Measurements from ENCODE around the gene PDE10A. TPM values are rescaled to one million over a fixed set of nuclear protein-coding genes. Genes with fewer than 3 reads are reported as not detected.
"Not testable (repeated sequence)": the region's sequence is repeated elsewhere in the genome, so short reads cannot be mapped to it uniquely, and the experiment has no call there.

PDE10A gene
- total and polyA plus RNA-seq, 5 donors: 3.6 to 8.5 (median 4.2) TPM

DNA sequence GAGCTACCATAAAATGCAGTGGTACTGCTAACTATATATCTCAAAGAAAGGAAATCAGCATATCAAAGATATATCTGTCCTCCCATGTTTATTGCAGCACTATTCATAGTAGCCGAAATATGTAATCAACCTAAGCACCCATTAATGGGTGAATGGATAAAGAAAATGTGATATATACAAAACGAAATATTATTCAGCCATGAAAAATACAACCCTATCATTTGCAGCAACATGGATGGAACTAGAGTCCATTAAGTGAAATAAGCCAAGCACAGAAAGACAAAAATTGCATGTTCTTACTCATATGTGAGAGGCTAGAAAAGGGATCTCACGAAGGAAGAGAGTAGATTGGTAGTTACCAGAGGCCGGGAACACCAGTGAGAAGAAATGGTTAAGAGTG, 126.1 kb downstream of the PDE10A start:
- ATAC-seq (no peak), DNase-seq (no peak)
- intact Hi-C loops (cut with DNase I): no loop called here
- H3K4me1 ChIP-seq (ENCODE audit: control insufficient read depth, insufficient read depth, low read length): no peaks in the 10 kb centered on the region
- WGBS: 95% methylated on average over 4 of the region's 4 CpGs
- no peaks in the 10 kb centered on the region for H3K27me3 ChIP-seq (ENCODE audit: control insufficient read depth, insufficient read depth)
- no peak overlapping the region for H3K4me3 ChIP-seq (ENCODE audit: low read length)
- no peaks in the 10 kb centered on the region for H3K9me3 ChIP-seq (ENCODE audit: control insufficient read depth, low read length)
- no peak overlapping the region for H3K27ac ChIP-seq (ENCODE audit: low read length)

DNA sequence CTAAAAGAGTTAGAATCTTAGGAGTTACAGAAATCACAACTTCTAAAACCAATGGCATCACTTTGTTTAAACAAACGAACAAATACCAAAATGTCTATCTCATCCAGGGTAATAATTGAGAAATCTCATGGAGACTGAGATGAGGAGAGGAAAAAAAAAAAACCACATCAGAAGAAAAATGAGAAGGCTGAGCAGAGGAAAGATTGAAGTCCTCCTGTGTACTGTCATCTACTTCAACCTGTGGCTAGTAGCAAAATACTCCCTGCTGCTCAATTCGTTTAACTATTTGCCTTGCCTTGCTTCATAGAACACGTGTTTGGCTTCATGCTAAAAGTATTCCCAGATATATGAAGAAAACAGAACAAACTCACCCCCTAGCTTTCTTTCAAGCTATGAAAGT, 143.7 kb downstream of the PDE10A start:
- no peaks in the 10 kb centered on the region for H3K4me1 ChIP-seq (ENCODE audit: control insufficient read depth, insufficient read depth, low read length)
- 88% methylated on average over 3 of the region's 3 CpGs for WGBS
- no peak for ATAC-seq
- no peaks in the 10 kb centered on the region for H3K9me3 ChIP-seq (ENCODE audit: control insufficient read depth, low read length)
- H3K4me3 ChIP-seq (ENCODE audit: low read length): no peak overlapping the region
- H3K27me3 ChIP-seq (ENCODE audit: control insufficient read depth, insufficient read depth): no peaks in the 10 kb centered on the region
- intact Hi-C loops (cut with DNase I): no loop called here
- DNase-seq: no peak
- H3K27ac ChIP-seq (ENCODE audit: low read length): no peak overlapping the region

DNA sequence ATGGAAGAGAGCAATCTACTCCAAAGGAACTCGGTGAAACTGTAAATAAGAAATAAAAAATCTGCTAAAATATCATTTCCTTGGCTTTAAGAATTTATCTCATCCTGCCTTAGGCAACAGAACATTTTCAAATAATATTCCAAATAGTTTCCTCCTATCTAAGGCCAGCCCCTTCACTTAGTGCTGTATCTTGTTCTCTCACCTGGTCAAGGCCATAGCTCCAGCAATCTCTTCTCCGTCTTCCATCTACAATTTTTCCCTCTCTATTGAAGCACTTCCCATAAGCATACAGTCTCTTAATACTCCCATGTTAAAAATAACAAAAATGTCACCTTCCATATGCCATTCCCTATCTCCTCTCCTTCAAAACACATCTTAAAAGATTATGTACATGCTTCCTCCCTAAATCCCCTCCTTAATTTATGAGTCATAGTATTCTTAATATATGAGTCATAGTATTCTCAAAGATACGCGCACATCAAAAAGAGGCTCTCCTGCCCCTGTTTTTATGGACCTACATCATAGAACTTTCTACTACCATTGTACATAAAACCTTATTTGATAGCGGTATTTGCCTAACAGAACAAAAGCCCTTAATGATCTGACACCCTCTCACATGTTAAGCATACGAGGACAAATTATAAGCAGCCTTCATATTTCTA, 146.9 kb downstream of the PDE10A start:
- Histone ChIP-seq H3K27ac (ENCODE audit: low read length) (no peak overlapping the region), H3K9me3 (ENCODE audit: control insufficient read depth, low read length) (no peaks in the 10 kb centered on the region), H3K27me3 (ENCODE audit: control insufficient read depth, insufficient read depth) (no peaks in the 10 kb centered on the region), H3K4me3 (ENCODE audit: low read length) (no peak overlapping the region), H3K4me1 (ENCODE audit: control insufficient read depth, insufficient read depth, low read length) (no peaks in the 10 kb centered on the region)
- no peak for DNase-seq
- ATAC-seq: no peak
- intact Hi-C loops (cut with DNase I): no loop called here
- WGBS: 84% methylated on average over 6 of the region's 6 CpGs

DNA sequence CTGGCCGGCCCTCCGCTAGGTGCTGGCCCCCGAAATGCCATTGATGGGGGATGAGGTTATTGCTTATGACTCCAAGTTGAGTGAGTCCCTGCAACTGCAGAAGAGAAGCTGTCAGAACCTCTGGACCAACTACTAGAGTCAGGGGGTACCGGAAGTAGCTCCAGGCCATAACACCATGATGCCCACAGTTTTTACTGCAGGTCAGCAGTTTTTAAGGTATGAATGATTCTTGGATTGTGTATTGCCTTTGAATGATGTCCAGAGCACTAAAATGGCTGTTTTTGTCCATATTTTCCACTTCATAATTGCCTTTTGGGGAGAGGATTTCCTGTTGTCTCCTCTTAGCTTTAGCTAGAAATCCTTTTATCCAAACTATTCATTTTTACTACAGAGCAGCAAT, 148.4 kb downstream of the PDE10A start:
- DNase-seq (no peak), ATAC-seq (no peak)
- Histone ChIP-seq H3K4me1 (ENCODE audit: control insufficient read depth, insufficient read depth, low read length) (no peaks in the 10 kb centered on the region), H3K4me3 (ENCODE audit: low read length) (no peak overlapping the region), H3K27me3 (ENCODE audit: control insufficient read depth, insufficient read depth) (no peaks in the 10 kb centered on the region), H3K27ac (ENCODE audit: low read length) (no peak overlapping the region), H3K9me3 (ENCODE audit: control insufficient read depth, low read length) (no peaks in the 10 kb centered on the region)
- WGBS: 98% methylated on average over 4 of the region's 4 CpGs
- intact Hi-C loops (cut with DNase I): no loop called here

DNA sequence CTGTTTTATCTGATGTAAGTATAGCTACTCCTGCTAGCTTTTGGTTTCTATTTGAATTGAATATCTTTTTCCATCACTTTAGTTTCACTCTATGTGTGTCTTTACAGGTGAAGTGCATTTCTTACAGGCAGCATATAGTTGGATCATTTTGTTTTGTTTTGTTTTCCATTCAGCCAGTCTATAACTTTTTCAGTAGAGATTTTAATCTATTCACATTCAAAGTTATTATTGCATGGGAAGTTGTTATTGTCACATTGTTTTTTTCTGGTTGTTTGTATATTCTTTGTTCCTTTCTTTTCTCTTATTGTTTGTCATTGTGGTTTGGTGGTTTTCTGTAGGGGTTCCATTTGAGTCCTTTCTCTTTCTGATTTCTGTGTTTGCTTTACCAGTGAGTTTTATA, 151.2 kb downstream of the PDE10A start:
- H3K27ac ChIP-seq (ENCODE audit: low read length): no peak overlapping the region
- no peak overlapping the region for H3K4me3 ChIP-seq (ENCODE audit: low read length)
- ATAC-seq (no peak), DNase-seq (no peak)
- H3K27me3 ChIP-seq (ENCODE audit: control insufficient read depth, insufficient read depth): no peaks in the 10 kb centered on the region
- no peaks in the 10 kb centered on the region for H3K9me3 ChIP-seq (ENCODE audit: control insufficient read depth, low read length)
- intact Hi-C loops (cut with DNase I): no loop called here
- no peaks in the 10 kb centered on the region for H3K4me1 ChIP-seq (ENCODE audit: control insufficient read depth, insufficient read depth, low read length)

DNA sequence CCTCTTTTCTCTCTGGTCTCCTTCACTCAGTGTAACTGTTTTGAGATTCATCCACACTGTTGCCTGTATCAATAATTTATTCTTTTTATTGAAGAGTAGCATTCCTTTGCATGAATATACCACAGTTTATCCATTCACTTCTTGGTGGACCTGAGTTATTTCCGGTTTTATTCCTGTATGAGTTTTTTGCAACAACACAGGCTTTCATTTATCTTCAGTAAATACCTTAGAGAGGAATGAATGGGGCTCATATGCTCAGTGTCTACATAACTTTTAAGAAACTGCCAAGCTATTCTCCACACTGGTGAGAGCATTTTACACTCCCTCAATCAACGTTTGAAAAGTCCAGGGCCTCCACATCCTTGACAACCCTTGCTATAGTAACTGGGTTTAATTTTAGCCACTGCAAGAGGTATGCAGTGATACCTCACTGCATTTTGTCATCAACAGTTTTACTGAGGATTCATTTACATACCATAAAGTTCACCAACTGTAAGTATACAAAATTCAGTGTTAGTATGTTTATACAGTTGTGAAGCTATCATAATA, 154.6 kb downstream of the PDE10A start:
- Histone ChIP-seq H3K27ac (ENCODE audit: low read length) (no peak overlapping the region), H3K4me1 (ENCODE audit: control insufficient read depth, insufficient read depth, low read length) (no peaks in the 10 kb centered on the region), H3K4me3 (ENCODE audit: low read length) (no peak overlapping the region), H3K9me3 (ENCODE audit: control insufficient read depth, low read length) (no peaks in the 10 kb centered on the region), H3K27me3 (ENCODE audit: control insufficient read depth, insufficient read depth) (no peaks in the 10 kb centered on the region)
- WGBS: 41% methylated on average over 2 of the region's 2 CpGs
- ATAC-seq (no peak), DNase-seq (no peak)
- intact Hi-C loops (cut with DNase I): no loop called here

DNA sequence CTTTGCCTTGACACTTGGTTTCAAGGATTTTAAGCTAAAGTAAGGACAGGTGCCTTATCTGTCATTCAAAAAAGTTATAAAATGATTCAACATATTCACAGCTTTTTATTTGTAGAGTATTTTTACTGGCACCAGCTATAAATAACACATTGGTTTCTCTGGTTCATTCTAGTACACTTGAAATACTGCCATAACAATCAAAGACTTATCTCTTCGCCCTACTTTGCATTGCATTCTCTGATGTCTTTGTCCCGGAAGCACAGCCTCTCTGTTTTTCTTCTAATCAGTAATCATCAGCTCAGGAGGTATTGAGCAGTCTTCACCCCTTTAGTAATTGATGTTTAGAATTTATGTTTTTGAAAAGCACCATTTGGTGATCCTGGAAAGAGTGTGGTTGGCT, 156.4 kb downstream of the PDE10A start:
- no peaks in the 10 kb centered on the region for H3K9me3 ChIP-seq (ENCODE audit: control insufficient read depth, low read length)
- no peak overlapping the region for H3K27ac ChIP-seq (ENCODE audit: low read length)
- no peaks in the 10 kb centered on the region for H3K4me1 ChIP-seq (ENCODE audit: control insufficient read depth, insufficient read depth, low read length)
- no peak for DNase-seq
- ATAC-seq: no peak
- H3K4me3 ChIP-seq (ENCODE audit: low read length): no peak overlapping the region
- intact Hi-C loops (cut with DNase I): no loop called here
- WGBS: 69% methylated on average over 2 of the region's 2 CpGs
- H3K27me3 ChIP-seq (ENCODE audit: control insufficient read depth, insufficient read depth): no peaks in the 10 kb centered on the region

DNA sequence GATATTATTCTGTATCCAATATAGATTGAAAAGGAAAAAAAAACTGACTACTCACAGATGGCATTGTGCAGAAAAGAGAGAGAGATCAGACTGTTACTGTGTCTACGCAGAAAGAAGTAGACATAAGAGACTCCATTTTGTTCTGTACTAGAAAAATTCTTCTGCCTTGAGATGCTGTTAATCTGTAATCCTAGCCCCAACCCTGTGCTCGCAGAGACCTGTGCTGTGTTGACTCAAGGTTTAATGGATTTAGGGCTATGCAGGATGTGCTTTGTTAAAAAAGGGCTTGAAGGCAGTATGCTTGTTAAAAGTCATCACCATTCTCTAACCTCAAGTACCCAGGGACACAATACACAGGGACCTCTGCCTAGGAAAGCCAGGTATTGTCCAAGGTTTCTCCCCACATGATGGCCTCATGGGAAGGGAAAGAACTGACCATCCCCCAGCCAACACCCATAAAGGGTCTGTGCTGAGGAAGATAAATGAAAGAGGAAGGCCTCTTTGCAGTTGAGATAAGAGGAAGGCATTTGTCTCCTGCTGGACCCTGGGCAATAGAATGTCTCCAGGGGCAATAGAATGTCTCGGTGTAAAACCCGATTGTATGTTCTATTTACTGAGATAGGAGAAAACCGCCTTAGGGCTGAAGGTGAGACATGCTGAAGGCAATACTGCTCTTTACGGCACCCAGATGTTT, 162.7 kb downstream of the PDE10A start:
- DNase-seq; intact Hi-C loops (cut with DNase I); H3K9me3 ChIP-seq (ENCODE audit: control insufficient read depth, low read length); H3K27ac ChIP-seq (ENCODE audit: low read length); H3K27me3 ChIP-seq (ENCODE audit: control insufficient read depth, insufficient read depth); H3K4me3 ChIP-seq (ENCODE audit: low read length); ATAC-seq; H3K4me1 ChIP-seq (ENCODE audit: control insufficient read depth, insufficient read depth, low read length): not testable (repeated sequence)
- WGBS: 87% methylated on average over 6 of the region's 6 CpGs

DNA sequence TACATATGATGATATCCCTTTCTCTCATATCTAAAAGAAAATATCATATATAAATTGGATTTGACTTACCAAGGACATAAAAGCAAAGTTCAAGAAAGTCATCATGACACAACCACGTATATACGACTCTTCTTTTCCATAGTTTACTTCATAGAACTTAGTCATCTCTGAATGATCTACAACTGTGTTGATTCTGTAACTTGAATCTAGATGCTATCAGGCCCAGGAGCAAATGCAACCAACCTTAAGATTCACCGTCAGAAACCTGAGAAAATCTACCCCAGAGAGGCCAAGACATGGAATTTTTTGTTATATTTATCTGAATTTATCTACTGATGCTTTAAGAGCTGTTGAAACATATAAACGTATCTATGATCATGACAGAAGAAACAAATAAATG, 165.6 kb downstream of the PDE10A start:
- ATAC-seq (no peak), DNase-seq (no peak)
- H3K27ac ChIP-seq (ENCODE audit: low read length): no peak overlapping the region
- intact Hi-C loops (cut with DNase I): no loop called here
- H3K4me1 ChIP-seq (ENCODE audit: control insufficient read depth, insufficient read depth, low read length): peaks cover 1% of the 10 kb centered on the region
- H3K4me3 ChIP-seq (ENCODE audit: low read length): no peak overlapping the region
- 92% methylated on average over 4 of the region's 4 CpGs for WGBS
- no peaks in the 10 kb centered on the region for H3K27me3 ChIP-seq (ENCODE audit: control insufficient read depth, insufficient read depth)
- no peaks in the 10 kb centered on the region for H3K9me3 ChIP-seq (ENCODE audit: control insufficient read depth, low read length)

DNA sequence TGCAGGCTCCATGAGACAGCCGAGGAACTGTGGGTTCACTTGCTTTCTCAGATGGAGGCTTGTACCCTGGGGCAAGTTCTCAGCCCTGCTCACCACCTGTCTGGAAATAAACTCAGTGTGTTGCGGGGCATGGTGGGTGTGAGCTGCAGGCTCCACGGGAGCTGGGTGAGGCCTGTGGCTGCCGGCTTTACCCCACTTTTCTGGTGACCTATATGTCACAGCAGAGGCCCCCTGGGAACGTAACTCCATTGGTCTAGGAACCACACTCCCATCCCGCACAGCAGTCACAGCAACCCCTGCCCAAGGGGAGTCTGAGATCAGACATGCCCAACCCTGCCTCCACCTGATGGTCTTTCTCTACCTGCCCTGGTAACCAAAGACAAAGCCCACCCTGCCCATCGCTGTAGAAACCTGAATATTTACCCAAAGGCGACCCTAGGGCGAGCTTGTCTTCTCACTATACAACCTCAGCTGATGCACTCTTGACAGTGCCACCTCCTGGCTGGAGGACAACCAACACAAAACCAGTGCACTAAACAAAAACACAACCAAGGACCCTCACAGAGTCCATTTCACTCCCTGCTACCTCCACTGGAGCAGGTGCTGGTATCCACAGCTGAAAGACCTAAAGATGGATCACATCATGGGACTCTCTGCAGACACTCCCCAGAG, 174.3 kb downstream of the PDE10A start:
- WGBS: 83% methylated on average over 9 of the region's 9 CpGs
- Histone ChIP-seq H3K27me3 (ENCODE audit: control insufficient read depth, insufficient read depth) (no peaks in the 10 kb centered on the region), H3K9me3 (ENCODE audit: control insufficient read depth, low read length) (no peaks in the 10 kb centered on the region), H3K4me1 (ENCODE audit: control insufficient read depth, insufficient read depth, low read length) (no peaks in the 10 kb centered on the region), H3K27ac (ENCODE audit: low read length) (no peak overlapping the region), H3K4me3 (ENCODE audit: low read length) (no peak overlapping the region)
- DNase-seq: no peak
- no peak for ATAC-seq
- intact Hi-C loops (cut with DNase I): no loop called here

DNA sequence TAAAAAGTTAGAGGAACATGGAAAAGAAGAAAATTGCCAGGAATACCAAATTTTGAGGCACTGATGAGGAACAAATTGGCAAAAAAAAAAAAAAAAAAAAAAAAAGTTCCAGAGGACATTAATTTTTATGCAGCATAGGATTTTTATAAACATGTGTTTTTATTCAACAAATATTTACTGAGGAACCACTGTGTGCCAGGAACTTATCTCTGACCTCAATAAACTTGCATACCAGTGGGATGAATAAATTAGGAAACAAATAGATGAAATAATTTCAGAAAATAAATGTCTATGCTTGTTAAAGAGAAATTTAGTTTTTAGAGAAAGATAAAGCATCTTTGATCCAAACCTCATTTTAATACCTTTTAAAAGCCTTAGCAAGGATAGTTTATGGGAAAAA, 175.1 kb downstream of the PDE10A start:
- Histone ChIP-seq H3K4me3 (ENCODE audit: low read length) (no peak overlapping the region), H3K4me1 (ENCODE audit: control insufficient read depth, insufficient read depth, low read length) (no peaks in the 10 kb centered on the region), H3K9me3 (ENCODE audit: control insufficient read depth, low read length) (no peaks in the 10 kb centered on the region), H3K27me3 (ENCODE audit: control insufficient read depth, insufficient read depth) (no peaks in the 10 kb centered on the region), H3K27ac (ENCODE audit: low read length) (no peak overlapping the region)
- DNase-seq: no peak
- intact Hi-C loops (cut with DNase I): no loop called here
- ATAC-seq: no peak

All from right cardiac atrium (tissue), 5 donors.